ENCODE data around the gene TMEM127. TPM values are rescaled to one million over a fixed set of nuclear protein-coding genes. Genes with fewer than 3 reads are reported as not detected.

TMEM127 gene
- total RNA-seq, 2 donors from 2014 or later, result 40.4 to 50.4 TPM

GRCh38 chr2:96208143-96209010 lies 57.4 kb downstream of the TMEM127 start, which contains the start of gene STARD7:
Gene STARD7 (minus strand): TSS chr2:96208827. CDS start chr2:96208434, 393 bp downstream.
- peak; percentile 98 for DNase-seq (ENCODE audit: low spot score)
- WGBS, result 0% methylated on average over 52 of the region's 100 CpGs
- H3K9me3 ChIP-seq, result no peaks in the 10 kb centered on the region
- H3K27ac ChIP-seq, result peak within 1 kb of the TSS; percentile 91 to 93
- peak within 1 kb of the TSS; percentile 92 to 97 for H3K4me3 ChIP-seq
- H3K4me1 ChIP-seq (replicated peaks), result peaks cover 12% of the 10 kb centered on the region
- TF ChIP-seq CTCF (IDR thresholded peaks at IDR 0.05) (peak; percentile 8 to 36 (median 18)), POLR2AphosphoS5 (IDR thresholded peaks at IDR 0.05) (peak; percentile 93), POLR2A (IDR thresholded peaks at IDR 0.05) (peak; percentile 92)
- intact Hi-C loops (cut with DNase I), result loop anchor here (2.0 to 10.0 kb wide), 2 partner anchors 56 to 326 kb away; partner anchors contain the start of genes ARID5A and TMEM127
- no peaks in the 10 kb centered on the region for H3K36me3 ChIP-seq
- no peaks in the 10 kb centered on the region for H3K27me3 ChIP-seq (replicated peaks; ENCODE audit: insufficient read depth)

- no peak for DNase-seq (ENCODE audit: low spot score)
- no peaks in the 10 kb centered on the region for H3K36me3 ChIP-seq
- no peaks in the 10 kb centered on the region for H3K9me3 ChIP-seq
- no peaks in the 10 kb centered on the region for H3K27me3 ChIP-seq (replicated peaks; ENCODE audit: insufficient read depth)
- intact Hi-C loops (cut with DNase I), result loop anchor here (2.0 to 10.0 kb wide), 2 partner anchors 57 to 327 kb away; partner anchors contain the start of genes ARID5A and TMEM127
- peaks cover 12% of the 10 kb centered on the region for H3K4me1 ChIP-seq (replicated peaks)
- TF ChIP-seq CTCF (IDR thresholded peaks at IDR 0.05) (no peak), POLR2A (IDR thresholded peaks at IDR 0.05) (no peak), POLR2AphosphoS5 (IDR thresholded peaks at IDR 0.05) (no peak)
- under 1% methylated on average over 12 of the region's 12 CpGs for WGBS
- H3K4me3 ChIP-seq, result peak overlapping the region; percentile 92 to 97
- peak overlapping the region; percentile 91 to 93 for H3K27ac ChIP-seq
These were observed 58.0 kb downstream of the TMEM127 start for GRCh38 chr2:96207774-96208142.

- no peaks in the 10 kb centered on the region for H3K9me3 ChIP-seq
- no peak for TF ChIP-seq POLR2A (IDR thresholded peaks at IDR 0.05)
- TF ChIP-seq POLR2AphosphoS5 (IDR thresholded peaks at IDR 0.05), result peak; percentile 52
- no peak for TF ChIP-seq CTCF (IDR thresholded peaks at IDR 0.05)
- peak overlapping the region; percentile 91 to 93 for H3K27ac ChIP-seq
- 8% methylated on average over 11 of the region's 11 CpGs for WGBS
- intact Hi-C loops (cut with DNase I), result loop anchor here (10.0 kb wide), 1 partner anchor 328 kb away; the partner anchor contains the start of gene ARID5A
- peaks cover 12% of the 10 kb centered on the region for H3K4me1 ChIP-seq (replicated peaks)
- no peaks in the 10 kb centered on the region for H3K36me3 ChIP-seq
- H3K4me3 ChIP-seq, result peak overlapping the region; percentile 92 to 97
- DNase-seq (ENCODE audit: low spot score), result no peak
- no peaks in the 10 kb centered on the region for H3K27me3 ChIP-seq (replicated peaks; ENCODE audit: insufficient read depth)
These were observed 58.6 kb downstream of the TMEM127 start for GRCh38 chr2:96207073-96207773.

- TF ChIP-seq POLR2AphosphoS5 (IDR thresholded peaks at IDR 0.05) (no peak), CTCF (IDR thresholded peaks at IDR 0.05) (no peak), POLR2A (IDR thresholded peaks at IDR 0.05) (no peak)
- Histone ChIP-seq H3K9me3 (no peaks in the 10 kb centered on the region), H3K27ac (peak overlapping the region in 1 of 2 donors; percentile 38), H3K4me1 (replicated peaks) (peaks cover 12% of the 10 kb centered on the region), H3K27me3 (replicated peaks; ENCODE audit: insufficient read depth) (no peaks in the 10 kb centered on the region), H3K4me3 (no peak overlapping the region), H3K36me3 (no peaks in the 10 kb centered on the region)
- no peak for DNase-seq (ENCODE audit: low spot score)
- intact Hi-C loops (cut with DNase I), result loop anchor here (10.0 kb wide), 1 partner anchor 329 kb away; the partner anchor contains the start of gene ARID5A
These were observed 59.9 kb downstream of the TMEM127 start for GRCh38 chr2:96205888-96206287.
